Measurements from ENCODE around the gene TCHHL1. TPM values are rescaled to one million over a fixed set of nuclear protein-coding genes. Genes with fewer than 3 reads are reported as not detected.
A peak's percentile ranks its signal among the peaks of the same experiment; 100 is the strongest.

Gene TCHHL1
- total and polyA plus RNA-seq, 2 of the 13 experiments (the other 11 are each of a cell fraction or from before 2014, with no cell fraction given): not detected

DNA sequence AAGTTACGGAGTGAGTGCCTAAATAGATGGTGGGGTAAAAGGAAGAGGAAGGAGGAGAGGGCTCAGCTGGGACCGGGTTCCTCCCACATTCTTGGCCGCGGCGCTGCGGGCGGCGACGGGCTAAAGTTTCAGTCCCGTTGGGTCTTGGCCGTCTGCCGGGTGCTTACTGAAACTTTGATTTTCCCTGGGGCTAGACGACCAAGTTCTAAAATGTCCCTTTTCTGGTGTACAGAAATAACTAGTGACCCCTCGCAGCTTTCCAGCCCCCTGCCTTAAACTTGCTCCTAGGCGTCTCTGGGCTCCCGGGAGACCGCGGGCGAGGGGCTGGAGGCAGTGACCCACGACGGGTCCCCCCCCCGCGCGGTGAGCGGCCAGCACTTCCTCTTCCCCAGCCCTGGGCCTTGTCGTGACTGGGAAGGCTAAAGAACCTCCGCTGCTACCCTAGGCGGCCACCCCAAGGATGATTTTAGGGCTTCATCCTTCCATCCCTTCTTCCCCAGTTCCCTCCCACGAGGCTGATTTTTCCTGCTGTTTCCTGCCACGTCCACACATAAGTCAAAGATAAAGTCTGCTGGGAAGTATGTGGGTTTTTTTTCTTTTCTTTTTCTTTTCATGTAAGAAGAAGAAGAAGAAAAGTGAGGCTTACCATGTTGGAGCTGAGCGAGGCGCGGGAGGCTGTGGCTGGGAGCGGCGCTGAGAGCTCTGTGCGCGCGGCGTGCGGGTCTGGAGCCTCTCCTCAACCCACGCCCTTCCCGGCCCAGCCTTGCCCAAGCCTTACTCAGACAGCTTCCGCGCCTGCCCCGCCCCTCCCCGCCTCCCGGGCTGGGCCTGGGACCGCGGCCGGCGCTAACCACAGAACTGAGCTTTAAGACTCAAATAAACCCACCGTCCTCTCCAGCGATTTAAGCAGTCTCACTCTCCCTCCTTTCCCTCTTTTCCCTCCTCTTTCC lies 52.3 kb downstream of the TCHHL1 start, which contains the start of gene S100A11 (continued):
- TF ChIP-seq, protein P1, sequence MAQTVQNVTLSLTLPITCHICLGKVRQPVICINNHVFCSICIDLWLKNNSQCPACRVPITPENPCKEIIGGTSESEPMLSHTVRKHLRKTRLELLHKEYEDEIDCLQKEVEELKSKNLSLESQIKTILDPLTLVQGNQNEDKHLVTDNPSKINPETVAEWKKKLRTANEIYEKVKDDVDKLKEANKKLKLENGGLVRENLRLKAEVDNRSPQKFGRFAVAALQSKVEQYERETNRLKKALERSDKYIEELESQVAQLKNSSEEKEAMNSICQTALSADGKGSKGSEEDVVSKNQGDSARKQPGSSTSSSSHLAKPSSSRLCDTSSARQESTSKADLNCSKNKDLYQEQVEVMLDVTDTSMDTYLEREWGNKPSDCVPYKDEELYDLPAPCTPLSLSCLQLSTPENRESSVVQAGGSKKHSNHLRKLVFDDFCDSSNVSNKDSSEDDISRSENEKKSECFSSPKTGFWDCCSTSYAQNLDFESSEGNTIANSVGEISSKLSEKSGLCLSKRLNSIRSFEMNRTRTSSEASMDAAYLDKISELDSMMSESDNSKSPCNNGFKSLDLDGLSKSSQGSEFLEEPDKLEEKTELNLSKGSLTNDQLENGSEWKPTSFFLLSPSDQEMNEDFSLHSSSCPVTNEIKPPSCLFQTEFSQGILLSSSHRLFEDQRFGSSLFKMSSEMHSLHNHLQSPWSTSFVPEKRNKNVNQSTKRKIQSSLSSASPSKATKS (CRISPR knock-in tag; IDR thresholded peaks at IDR 0.05): no peak
- TF ChIP-seq HOXA9 (CRISPR knock-in tag; IDR thresholded peaks at IDR 0.05; ENCODE audit: borderline replicate concordance): no peak
- no peak for TF ChIP-seq SOX13 (IDR thresholded peaks at IDR 0.05)
- no peak for TF ChIP-seq SOX13 (CRISPR knock-in tag; conservative IDR thresholded peaks at IDR 0.05 in 1 of 2, IDR thresholded peaks at IDR 0.05 in 1 of 2)
- TF ChIP-seq ZNF781 (CRISPR knock-in tag; IDR thresholded peaks at IDR 0.05; ENCODE audit: borderline replicate concordance, not compliant biosample characterization): peak; percentile 22
- TF ChIP-seq ZNF253 (CRISPR knock-in tag; IDR thresholded peaks at IDR 0.05; ENCODE audit: borderline replicate concordance): no peak
- no peak for TF ChIP-seq TCF7 (IDR thresholded peaks at IDR 0.05; ENCODE audit: low read depth)
- TF ChIP-seq, protein P2, sequence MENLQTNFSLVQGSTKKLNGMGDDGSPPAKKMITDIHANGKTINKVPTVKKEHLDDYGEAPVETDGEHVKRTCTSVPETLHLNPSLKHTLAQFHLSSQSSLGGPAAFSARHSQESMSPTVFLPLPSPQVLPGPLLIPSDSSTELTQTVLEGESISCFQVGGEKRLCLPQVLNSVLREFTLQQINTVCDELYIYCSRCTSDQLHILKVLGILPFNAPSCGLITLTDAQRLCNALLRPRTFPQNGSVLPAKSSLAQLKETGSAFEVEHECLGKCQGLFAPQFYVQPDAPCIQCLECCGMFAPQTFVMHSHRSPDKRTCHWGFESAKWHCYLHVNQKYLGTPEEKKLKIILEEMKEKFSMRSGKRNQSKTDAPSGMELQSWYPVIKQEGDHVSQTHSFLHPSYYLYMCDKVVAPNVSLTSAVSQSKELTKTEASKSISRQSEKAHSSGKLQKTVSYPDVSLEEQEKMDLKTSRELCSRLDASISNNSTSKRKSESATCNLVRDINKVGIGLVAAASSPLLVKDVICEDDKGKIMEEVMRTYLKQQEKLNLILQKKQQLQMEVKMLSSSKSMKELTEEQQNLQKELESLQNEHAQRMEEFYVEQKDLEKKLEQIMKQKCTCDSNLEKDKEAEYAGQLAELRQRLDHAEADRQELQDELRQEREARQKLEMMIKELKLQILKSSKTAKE (CRISPR knock-in tag; IDR thresholded peaks at IDR 0.05; ENCODE audit: borderline replicate concordance): no peak
- TF ChIP-seq ZNF644 (CRISPR knock-in tag; IDR thresholded peaks at IDR 0.05; ENCODE audit: low read depth): 0 out of 2 replicates have a peak, but pooled peaks have one; percentile 28
- TF ChIP-seq SCMH1 (CRISPR knock-in tag; IDR thresholded peaks at IDR 0.05; ENCODE audit: borderline replicate concordance): no peak
- TF ChIP-seq GATA4 (IDR thresholded peaks at IDR 0.05; ENCODE audit: borderline replicate concordance, low read depth): no peak
- no peak for TF ChIP-seq CCAR2 (optimal IDR thresholded peaks at IDR 0.05; ENCODE audit: low read depth, low read length)
- TF ChIP-seq, protein P3, sequence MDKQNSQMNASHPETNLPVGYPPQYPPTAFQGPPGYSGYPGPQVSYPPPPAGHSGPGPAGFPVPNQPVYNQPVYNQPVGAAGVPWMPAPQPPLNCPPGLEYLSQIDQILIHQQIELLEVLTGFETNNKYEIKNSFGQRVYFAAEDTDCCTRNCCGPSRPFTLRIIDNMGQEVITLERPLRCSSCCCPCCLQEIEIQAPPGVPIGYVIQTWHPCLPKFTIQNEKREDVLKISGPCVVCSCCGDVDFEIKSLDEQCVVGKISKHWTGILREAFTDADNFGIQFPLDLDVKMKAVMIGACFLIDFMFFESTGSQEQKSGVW (CRISPR knock-in tag; IDR thresholded peaks at IDR 0.05; ENCODE audit: borderline replicate concordance): no peak
- TF ChIP-seq ZKSCAN8 (CRISPR knock-in tag; IDR thresholded peaks at IDR 0.05; ENCODE audit: borderline replicate concordance): no peak
- no peak for TF ChIP-seq ZNF337 (CRISPR knock-in tag; IDR thresholded peaks at IDR 0.05; ENCODE audit: borderline replicate concordance, low read depth)
- TF ChIP-seq, protein P4, sequence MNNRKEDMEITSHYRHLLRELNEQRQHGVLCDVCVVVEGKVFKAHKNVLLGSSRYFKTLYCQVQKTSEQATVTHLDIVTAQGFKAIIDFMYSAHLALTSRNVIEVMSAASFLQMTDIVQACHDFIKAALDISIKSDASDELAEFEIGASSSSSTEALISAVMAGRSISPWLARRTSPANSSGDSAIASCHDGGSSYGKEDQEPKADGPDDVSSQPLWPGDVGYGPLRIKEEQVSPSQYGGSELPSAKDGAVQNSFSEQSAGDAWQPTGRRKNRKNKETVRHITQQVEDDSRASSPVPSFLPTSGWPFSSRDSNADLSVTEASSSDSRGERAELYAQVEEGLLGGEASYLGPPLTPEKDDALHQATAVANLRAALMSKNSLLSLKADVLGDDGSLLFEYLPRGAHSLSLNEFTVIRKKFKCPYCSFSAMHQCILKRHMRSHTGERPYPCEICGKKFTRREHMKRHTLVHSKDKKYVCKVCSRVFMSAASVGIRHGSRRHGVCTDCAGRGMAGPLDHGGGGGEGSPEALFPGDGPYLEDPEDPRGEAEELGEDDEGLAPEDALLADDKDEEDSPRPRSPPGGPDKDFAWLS (CRISPR knock-in tag; IDR thresholded peaks at IDR 0.05; ENCODE audit: borderline replicate concordance): no peak
- TF ChIP-seq TSC22D2 (CRISPR knock-in tag; IDR thresholded peaks at IDR 0.05; ENCODE audit: borderline replicate concordance): no peak

Data from HepG2 (cell line).